GM19351 (cell line): Measurements from ENCODE around the gene RNF157.
"Not testable (repeated sequence)": the region's sequence is repeated elsewhere in the genome, so short reads cannot be mapped to it uniquely, and the experiment has no call there.

Experiments
- ATAC-seq: cut with Tn5 transposase; IDR thresholded peaks from one replicate; pipeline ENCODE4 v1.9.1; 2021; ENCODE audit warnings: mild to moderate bottlenecking, moderate library complexity; ENCODE audit not compliant: unreplicated experiment

The RNF157 gene

GRCh38 chr17:76195281-76196096 is 44.8 kb downstream of the RNF157 start:
- no peak for ATAC-seq

DNA sequence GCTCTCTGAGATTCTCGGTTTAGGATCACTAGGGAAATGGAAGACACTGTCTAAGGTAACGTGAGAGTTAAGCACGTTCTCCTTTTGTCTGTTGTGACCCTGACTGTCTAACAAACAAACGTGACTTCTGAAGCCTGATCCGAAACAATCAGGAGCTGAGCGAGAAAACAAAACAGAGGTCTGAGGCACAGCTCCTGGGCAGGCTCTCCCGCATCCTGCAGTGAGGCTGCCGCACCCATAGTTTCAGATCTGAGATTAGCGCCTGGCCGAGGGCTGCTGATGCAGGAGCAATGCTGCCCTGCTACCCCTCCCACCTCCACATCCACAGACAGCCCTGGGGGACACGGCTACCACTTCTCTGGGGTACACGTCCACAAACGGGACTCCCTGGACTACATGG is 46.7 kb downstream of the RNF157 start:
- ATAC-seq = no peak

- no peak for ATAC-seq
These were observed 48.4 kb downstream of the RNF157 start for GRCh38 chr17:76191896-76192295.

DNA sequence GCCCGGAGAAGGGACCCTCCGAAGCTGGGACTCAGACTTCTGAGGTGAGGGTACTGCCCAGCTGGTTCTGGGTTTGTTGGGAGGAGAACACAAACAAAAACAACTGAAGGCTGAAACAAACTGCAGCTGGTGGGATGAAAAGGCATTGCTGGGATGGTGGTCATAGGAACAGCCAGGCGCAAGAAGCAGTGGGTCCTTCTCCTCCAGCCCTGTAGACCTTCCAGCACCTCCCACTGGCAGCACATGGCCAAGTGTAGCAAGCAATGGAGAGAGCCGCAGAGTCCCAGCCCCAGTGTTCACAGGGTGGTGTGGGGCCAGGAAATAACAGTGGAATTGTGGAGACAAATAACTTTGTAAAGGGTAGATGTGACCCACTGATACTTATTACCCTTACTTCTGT is 50.6 kb downstream of the RNF157 start:
- no peak for ATAC-seq

GRCh38 chr17:76189247-76189646 is 51.0 kb downstream of the RNF157 start:
- no peak for ATAC-seq

DNA sequence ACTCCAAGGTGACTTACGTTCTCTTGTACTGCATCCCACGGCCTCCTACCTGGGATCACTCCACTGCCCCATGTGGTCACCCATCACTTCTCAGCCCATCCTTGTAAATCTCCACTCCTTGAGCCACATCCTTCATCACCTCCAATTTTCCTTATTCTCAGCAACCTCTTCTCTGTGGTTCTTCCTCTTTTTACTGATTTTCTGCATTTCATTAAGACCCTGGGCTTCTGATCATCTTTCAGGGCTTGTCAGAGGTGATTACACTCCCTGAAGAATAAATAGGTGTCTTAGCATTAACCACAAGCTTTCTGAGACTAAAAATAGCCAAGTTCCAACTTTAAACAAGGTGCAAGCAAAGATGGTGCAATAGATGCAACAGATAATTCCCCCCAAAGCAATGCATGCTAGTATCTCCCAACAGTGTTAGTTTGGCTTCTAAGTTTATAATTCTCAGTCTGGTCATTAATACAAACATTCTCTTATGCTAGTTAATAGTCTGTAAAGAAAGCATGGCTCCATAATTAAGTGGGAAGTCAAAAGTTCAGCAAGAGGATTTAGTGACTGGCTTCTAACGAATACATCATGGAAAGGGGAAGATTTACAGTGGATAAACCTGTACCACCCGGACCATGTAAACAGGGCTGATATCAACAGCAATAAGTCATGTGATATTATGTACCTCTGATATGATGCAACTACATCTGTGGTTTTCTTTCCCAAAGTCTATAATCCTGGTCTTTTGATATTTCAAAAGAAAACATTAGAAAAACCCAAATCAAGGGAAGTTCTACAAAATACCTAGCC is 51.9 kb downstream of the RNF157 start:
- no peak for ATAC-seq

DNA sequence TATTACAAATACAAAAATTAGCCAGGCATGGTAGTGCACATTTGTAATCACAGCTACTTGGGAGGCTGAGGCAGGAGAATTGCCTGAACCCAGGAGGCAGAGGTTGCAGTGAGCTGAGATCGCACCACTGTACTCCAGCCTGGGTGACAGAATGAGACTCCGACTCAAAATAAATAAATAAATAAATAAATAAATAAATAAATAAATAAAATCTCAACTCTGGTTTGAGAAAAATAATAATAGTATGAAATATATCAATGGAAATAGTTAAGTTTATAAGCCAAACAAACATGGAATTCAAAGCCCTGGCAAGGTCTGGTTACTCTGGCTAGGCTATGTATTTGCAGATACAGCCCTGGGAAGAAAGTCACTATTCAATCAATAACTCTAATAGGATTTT is 53.5 kb downstream of the RNF157 start:
- not testable (repeated sequence) for ATAC-seq

DNA sequence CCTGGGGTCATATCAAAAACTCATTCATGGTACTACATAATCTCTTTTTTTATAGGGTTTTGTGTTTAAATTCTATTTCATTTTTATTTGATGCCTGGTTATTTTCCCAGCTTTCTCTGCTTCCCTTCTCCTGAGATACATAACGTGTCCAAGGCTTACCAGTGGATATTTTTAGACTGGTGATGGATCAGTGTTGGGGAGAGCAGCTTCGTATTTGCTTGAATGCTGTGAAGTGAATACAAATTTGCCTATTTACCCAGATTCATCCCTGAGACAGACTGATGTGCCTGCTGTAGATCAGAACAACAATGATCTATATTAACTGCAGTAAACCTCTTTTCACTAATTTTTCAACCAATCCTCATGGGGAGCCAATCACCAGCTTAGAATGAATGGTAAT is 56.0 kb downstream of the RNF157 start:
- ATAC-seq = no peak

- peak; percentile 62 for ATAC-seq
These were observed 58.1 kb downstream of the RNF157 start for GRCh38 chr17:76182016-76182764.

- no peak for ATAC-seq
These were observed 60.5 kb downstream of the RNF157 start for GRCh38 chr17:76179496-76180467.

DNA sequence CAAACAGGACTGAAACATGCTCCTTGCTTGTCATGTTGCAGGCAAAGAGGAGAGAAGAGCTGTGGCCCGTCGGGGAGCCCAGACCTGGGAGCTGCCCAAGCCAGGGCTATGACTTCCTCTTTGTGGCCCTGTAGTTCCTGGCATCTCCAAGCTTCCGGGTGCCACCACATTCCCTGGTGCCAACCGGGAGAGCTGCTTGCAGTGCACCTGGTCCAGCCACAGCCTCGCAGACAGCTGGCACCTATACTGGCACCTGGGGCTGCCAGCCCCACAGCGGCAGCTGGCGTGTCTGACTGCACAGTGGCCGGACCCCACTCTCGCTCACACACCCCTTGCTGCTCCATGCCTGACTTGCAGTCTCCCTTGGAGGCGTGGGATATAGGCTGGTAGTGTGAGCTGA is 62.2 kb downstream of the RNF157 start:
- no peak for ATAC-seq

DNA sequence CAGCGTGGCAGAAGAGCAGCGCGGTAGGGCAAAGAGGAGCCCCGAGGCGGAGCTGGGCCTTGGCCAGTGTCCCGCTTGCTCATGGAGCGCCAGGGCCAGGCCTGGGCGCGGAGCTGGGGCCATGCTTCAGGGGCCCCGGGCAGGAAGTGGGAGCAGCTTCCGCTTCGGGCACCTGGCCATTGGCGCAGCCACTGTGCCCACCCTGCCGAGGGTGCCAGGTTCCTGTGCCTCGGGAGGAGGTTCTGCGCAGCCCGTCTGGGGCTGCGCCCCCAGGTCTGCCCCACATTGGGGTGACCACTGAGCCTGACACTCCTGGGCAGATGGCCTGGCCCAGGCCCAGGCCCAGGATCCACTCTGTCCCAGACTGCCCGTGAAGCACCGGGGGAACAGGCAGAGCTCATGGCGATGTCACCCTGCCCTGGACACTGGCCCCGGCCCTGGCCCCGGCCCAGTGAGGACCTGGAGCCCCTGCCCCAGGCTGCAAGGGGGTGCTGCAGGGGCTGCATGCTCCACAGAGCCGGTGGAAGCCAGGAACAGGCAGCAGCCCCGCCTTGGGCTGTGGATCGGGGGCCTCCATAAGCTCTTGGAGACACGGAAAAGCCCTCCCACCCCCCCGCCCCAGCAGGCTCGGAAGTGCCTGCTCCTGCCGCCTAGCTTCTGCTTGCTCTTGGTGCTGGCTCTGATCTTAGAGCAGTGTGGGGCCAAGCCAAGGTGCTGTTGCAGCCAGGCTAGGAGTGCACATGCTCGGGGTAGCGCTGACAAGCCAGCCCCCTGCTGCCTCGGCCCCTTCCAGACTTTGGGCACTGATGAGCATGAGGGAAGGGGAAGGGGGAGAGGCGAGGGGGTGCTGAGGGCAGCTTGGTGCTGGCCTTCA is 63.4 kb downstream of the RNF157 start:
- ATAC-seq = no peak

GRCh38 chr17:76174037-76174436 is 66.3 kb downstream of the RNF157 start:
- ATAC-seq = no peak

- no peak for ATAC-seq
These were observed 66.8 kb downstream of the RNF157 start for GRCh38 chr17:76173474-76173873.

DNA sequence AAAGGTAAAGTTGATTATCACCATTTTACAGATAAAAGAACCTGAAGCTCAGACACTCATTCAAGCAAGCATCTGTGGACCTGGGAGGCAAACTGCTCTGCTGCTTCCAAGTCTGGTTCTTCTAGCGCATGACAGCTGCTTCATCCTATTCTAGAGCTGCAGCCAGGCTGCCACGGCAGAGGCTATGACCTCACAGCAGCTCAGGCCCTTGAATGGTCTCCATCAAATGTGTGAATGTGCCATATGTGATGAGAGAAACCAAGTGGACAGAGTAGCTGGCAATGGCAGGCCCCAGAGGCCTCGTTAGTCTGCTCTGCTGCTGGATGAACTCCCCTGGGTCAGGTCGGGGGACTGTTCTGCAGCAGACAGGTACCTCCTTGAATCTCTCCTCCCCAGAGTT is 68.6 kb downstream of the RNF157 start:
- ATAC-seq = no peak

- ATAC-seq = no peak
These were observed 70.2 kb downstream of the RNF157 start for GRCh38 chr17:76170114-76170513.

- no peak for ATAC-seq
These were observed 73.4 kb downstream of the RNF157 start for GRCh38 chr17:76166906-76167305.

GRCh38 chr17:76166168-76166567 is 74.1 kb downstream of the RNF157 start:
- ATAC-seq = no peak

DNA sequence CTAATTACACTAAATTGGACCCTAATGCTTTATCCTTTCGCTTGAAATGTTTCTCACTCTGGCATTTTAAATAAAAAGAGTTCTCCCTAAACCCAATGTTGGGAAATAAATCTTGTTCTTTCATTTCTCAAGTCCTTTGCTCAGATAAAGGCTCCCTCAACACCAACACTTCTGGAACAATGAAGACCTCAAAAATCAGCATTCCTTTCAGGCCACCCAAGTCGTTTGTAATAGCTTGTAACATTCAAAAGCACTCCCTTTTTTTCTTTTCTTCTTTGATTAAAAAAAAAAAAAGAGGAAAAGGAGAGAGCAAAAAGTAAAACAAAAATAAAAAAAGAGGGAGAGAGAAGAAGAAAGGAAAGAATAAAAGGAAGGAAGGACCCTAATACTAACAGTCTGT is 76.0 kb downstream of the RNF157 start:
- no peak for ATAC-seq
